HG03439 (cell line): ENCODE results near the gene SERPINB5.
"Not testable (repeated sequence)": the region's sequence is repeated elsewhere in the genome, so short reads cannot be mapped to it uniquely, and the experiment has no call there.

ENCODE experiments used
- ATAC-seq: cut with Tn5 transposase; IDR thresholded peaks from one replicate; pipeline ENCODE4 v1.9.1; 2021; ENCODE audit warnings: mild to moderate bottlenecking, moderate library complexity; ENCODE audit not compliant: unreplicated experiment

The SERPINB5 gene, protein sequence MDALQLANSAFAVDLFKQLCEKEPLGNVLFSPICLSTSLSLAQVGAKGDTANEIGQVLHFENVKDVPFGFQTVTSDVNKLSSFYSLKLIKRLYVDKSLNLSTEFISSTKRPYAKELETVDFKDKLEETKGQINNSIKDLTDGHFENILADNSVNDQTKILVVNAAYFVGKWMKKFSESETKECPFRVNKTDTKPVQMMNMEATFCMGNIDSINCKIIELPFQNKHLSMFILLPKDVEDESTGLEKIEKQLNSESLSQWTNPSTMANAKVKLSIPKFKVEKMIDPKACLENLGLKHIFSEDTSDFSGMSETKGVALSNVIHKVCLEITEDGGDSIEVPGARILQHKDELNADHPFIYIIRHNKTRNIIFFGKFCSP

DNA sequence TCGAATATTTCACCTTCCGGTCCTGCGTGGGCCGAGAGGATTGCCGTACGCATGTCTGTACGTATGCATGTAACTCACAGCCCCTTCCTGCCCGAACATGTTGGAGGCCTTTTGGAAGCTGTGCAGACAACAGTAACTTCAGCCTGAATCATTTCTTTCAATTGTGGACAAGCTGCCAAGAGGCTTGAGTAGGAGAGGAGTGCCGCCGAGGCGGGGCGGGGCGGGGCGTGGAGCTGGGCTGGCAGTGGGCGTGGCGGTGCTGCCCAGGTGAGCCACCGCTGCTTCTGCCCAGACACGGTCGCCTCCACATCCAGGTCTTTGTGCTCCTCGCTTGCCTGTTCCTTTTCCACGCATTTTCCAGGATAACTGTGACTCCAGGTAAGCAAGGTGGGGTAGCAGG, at the start of gene SERPINB5:
Gene SERPINB5 (plus strand): TSS at position 291 of the 400 bp plus-strand sequence. CDS start 7,471 bp downstream, outside the sequence.
- no peak for ATAC-seq

DNA sequence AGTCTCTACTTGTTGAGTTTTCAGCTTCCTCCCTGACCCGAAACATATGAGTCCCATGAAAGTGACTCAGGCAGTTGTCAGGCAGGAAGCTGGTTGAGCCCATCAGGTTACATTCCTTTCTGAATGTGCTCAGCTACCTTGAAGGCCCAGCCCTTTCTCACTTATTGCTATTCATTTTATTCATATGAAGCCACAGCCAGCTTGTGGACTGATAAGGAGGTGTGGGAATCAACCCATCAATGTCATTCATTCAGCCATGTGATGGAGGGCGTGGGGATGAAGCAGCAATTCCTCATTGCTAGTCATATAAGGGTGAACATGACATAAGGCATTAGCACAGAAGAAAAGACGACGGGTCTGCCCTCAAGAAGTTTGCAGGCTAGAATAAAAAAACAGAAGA, 49.2 kb upstream of the SERPINB5 start:
- ATAC-seq = no peak

DNA sequence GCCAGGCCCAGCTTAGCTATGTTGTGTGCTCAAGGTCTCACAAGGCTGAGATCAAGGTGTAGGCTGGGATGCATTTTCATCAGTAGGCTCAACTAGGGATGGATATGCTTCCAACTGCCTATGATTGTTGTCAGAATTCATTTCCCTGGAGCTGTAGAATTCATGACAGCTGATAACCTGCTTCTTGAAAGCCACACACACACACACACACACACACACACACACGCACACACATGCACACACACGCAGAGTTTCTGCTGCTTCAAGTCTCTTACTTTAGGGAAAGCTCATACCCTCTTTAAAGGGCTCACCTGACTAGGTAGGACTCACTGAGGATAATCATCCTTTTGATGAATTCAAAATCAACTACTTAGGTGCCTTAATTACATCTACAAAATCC, 46.2 kb upstream of the SERPINB5 start:
- no peak for ATAC-seq

DNA sequence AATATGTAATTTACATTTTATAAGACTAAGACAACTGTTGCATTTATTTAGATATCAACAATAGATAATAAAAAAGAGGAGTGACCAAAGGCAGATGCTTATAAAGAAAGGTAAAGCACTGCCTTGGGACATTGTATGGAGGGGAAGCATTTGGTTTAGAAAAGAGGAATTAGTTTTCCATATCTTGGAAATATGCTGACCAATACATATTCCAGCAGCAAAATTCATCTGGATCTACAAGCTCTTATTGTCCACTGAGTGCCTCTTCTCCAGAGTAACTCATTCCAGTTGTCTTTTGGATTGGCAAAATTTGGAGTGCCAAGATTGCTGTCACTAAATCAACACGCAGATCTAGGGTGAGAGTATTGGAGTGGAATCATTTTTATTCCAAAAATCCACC, 45.6 kb upstream of the SERPINB5 start:
- no peak for ATAC-seq

DNA sequence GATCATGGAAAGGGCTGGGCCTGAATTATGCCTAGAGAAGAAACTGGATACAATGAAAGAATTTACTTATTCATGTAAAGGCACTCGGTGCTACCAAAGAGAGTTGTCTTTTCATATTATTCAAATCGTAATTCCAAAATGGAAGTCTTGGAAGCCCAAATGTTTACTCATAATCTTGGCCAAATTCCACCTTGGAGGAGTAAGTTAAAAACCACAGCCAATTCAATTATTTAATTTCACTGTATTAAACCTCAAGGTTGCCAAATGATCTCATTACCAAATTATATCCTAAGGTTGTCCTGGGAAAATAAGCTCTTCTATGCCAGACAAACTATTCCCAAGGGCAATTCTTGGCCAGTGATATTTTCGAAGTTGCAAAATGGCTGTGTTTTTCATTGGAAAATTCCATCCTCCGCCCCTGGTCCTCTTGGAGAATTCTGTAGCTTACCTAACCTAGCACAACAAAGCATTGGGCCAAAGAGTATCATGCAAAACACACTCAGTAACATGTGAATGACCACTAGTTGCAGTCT, 43.4 kb upstream of the SERPINB5 start:
- no peak for ATAC-seq

DNA sequence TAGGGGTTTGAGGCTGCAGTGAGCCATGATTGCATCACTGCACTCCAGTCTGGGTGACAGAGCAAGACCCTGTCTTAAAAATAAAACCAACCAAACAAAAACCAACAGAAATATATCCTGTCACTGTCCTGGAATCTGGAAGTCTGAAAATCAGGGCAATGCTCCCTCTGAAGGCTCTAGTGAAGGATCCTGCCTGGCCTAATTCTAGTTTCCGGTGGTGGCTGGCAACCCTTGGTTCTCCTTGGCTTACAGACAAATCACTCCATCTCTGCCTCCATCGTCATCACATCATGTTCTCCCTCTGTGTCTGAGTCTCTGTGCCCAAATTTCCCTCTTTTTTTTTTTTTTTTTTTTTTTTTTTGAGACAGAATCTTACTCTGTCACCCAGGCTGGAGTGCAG, 38.6 kb upstream of the SERPINB5 start:
- ATAC-seq = no peak

DNA sequence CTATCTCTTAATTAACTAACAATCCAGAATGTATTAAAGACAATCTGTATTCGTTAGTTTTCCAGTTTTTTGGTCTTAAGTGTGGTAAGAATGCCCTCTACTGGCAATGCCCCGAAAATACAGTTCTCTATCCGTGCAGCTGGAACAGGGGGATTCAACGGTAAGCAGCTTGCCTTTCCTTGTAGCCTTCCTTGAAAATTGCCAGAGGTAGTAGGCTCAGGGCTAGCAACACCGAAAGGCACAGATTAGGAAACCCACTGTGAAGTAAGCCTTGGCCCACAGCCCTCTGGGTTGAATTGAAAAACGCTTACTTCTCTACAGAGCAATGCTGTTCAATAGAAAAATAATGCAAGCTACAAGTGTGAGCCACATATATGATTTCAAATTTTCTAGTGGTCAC, 37.4 kb upstream of the SERPINB5 start:
- no peak for ATAC-seq

DNA sequence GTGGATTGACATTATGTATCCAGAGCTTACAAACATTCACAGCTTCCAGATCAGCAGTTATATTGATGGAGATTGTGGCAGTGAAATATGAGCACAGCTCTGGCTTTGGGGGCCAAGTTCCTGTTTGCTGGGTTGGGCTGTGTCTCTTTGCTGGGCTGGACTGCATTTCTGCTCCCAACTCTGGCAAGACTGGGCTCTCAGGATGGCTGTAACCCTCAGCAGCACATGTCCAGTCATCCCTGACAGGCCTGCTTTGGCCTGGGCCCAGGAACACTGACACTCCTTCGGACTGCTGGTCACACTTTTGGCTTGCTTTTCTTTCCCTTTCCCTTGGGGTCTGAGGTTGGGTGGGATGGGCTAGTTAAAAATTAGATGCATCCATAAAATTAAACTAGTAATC, 36.5 kb upstream of the SERPINB5 start:
- ATAC-seq = no peak

DNA sequence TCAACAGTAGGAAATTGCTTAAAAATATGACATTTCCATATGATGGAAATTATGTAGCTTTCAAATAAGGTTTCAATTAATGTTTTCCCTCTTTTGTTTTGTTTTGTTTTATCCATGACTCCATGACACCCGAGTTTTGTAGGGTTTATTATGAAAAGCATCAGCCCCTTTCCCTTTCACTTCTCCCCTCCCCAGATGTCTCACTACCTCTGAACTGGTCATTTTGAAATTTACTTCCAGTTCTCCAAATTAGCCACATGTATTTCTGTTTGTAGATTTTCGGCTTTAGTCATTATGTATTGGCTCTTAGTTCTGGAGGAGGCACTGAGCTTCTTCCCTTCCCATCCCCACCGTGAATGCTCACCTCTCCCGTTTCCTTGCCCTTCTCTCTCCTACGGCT, 35.9 kb upstream of the SERPINB5 start:
- ATAC-seq = no peak

DNA sequence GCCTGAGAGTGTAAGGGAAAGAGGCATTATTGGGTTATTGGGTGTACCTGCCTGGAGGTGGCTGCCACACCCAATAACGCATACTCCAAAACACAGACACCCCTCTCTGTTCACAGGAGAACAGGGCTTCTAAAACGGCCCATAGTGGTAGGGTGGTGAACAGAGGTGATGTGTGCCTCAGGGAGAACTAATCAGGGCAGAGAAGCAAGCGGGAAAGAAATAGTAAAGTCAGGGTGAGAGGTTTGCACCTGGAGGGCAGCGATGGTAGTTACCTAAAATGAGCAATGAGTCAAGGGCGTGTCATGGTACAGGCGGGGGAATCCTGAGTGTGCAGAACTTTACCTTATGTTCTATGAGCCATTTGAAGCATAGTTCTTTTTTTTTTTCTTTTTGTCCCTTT, 32.9 kb upstream of the SERPINB5 start:
- no peak for ATAC-seq

DNA sequence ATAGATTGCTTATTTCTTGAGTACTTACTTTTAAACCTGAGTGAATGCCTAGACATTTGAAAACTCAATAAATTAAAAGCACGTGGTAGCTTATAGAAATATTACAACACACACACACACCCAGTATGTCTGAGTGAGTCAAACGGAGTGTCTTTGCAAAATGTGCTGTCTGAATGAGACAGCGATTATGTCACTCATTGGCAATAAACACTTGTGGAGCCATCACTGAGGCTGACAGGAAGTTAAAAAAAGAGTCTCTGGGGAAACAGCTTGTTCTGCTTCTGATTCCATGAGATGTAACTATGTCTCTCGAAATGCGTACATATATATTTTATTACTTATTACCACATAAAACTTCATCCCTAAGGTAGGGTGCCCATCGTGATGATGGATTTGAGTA, 32.2 kb upstream of the SERPINB5 start:
- no peak for ATAC-seq

DNA sequence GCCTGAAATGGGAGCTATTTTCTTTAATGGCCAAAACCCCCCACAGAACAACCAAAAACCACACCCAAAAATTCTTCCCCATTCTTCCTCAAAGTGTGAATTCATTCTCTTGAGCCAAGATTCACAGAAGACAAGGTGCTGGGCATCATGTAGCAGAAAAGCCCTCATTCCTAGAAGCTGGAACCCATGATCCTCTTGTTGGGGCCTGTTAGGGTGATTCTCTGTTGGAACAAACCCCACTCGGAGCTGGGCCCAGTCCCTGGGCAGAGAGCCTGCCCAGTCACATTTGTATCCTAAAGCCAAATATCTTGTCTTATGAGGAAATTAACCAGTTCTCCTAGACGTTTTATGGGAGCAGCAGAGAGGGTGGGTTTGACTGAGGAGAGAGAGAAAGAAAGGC, 31.7 kb upstream of the SERPINB5 start:
- ATAC-seq = no peak

DNA sequence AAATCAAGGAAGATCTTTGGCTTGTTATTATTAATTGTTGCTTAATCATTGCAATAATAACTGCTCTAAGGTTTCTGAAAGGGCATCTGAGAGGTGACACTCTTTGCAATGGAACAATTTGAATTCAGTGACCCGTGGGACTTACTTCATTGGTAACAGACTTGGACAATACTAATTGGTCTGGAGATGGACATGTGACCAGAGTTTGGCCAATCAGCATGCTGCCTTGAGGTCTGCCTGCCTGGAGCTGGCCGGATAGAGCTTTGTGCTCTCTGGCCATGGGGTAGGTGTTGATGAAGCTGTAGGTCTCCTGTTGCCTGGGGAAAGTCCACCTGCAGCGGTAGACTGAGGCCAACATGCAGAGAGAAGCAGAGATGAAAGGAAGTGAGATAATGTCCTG, 30.5 kb upstream of the SERPINB5 start:
- ATAC-seq = no peak

DNA sequence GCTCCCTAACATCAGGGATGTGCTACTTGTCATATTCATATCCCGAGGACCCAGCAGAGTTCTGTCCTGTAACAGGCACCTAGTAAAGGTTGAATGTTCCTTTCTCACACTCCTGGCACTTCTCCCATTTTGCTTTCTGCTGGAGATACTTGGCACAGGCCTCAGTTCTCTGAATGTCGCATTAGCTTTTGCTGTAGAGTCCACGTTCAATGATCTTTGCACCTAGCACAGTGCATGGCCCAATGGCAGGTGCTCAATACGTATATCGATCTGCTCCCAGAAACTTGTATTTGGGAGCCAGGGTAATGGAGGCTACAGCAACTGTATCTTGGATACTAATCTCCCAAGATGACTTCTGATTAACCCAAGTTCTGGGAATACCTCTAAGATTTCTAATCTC, 29.7 kb upstream of the SERPINB5 start:
- no peak for ATAC-seq

DNA sequence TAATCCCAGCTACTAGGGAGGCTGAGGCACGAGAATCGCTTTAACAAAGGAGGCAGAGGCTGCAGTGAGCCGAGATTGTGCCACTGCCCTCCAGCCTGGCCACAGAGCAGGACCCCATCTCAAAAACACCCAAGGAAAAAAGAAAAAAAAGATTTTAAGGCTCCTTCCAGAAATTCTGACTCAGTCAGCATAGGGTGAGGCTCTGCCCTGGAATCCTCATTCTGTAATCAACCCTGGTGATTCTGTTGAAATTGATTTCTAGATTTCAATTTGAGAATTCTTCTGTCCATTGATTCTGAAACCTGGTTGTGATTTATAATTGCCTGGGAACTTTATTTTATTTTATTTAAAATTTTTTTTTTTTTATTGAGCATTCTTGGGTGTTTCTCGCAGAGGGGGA, 27.3 kb upstream of the SERPINB5 start:
- ATAC-seq = no peak

DNA sequence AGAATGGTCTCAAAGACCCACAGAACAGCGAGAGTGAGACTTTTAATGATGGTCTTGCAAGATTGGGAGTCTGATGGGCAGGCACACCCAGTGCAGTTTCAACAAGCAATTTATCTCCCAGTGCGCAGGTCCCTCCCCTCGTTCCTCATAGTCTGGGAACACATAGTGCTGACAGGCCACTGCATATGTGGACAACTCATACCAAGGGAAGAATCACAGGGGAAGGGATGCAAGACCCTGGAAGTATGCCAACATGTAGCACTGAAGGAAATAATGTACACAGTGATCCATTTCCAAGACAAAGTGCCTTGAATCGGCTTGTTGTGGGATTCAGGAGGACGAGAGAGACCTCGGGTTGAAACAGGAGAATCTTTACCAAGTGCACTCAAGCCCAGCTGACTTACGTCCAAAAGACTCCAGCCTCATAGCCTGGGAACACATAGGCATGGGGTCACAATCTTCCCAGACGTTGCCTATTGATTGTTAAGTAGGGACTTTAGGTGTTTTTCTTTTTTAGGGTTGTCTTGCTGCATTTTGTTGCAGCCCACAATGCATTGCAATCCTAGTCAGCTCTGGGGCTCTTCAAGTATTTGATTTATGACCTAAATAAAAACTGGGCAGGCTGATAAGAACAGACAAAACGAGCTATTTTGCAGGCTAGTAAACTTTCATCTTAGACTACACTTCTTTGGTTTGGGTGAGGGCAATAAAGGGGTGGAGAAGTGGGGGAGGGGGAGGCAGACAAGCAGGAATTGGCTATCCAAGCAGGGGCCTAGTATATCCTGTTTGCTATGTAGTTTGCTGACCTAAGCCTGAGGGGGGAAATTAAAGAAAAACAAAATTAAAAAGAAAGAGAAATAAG, 24.7 kb upstream of the SERPINB5 start:
- ATAC-seq = no peak

DNA sequence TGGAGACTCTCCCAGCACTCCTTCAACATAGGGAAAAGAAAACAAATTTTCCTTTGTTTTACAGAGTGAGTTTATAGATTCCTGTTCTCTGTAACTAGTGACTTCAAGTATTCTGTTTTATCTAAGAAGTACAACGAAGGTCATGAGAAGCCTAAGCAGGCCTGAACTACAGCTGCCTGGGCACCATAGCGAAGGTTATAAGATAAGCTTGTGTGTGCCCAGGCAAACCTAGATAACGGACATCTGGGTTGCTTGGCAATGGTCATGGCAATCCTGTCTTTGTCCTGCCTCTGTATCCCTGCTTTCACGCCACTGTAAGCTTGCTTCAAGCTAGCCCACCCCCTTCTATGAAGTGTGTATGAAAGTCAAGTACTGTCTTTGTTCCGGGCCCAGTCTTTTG, 24.0 kb upstream of the SERPINB5 start:
- ATAC-seq = not testable (repeated sequence)

DNA sequence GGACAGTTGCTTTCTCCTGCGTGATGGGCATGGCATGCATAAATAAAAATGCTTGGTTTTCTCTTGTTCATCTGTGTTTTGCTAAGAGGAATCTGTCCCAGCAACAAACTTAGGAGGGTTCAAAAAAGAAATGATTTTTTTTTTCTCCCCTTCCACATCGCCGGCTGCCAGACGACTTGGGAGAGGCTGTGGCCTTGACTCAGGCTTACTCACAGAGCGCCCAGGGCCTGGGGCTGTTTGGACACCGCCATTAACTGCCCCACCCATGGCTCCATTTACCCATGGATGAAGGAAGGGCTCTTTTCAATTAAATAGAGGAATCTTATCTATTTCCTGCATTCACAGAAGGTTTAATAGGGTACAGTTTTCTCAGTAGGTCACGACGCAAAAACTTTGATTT, 22.3 kb upstream of the SERPINB5 start:
- no peak for ATAC-seq

DNA sequence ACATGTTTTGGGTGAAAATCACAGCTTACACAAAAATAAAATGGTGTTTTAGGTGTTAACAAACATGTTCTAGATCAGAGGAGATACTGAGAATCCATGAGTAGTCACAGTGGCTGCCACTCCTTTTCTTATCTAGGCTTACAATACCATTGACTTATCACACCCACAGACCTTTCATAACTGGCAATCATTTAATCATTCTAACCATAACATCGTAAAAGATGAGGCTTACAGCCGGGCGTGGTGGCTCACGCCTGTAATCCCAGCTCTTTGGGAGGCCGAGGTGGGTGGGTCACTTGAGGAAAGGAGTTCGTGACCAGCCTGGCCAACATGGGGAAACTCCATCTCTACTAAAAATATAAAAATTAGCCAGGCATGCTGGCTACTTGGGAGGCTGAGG, 18.8 kb upstream of the SERPINB5 start:
- no peak for ATAC-seq

DNA sequence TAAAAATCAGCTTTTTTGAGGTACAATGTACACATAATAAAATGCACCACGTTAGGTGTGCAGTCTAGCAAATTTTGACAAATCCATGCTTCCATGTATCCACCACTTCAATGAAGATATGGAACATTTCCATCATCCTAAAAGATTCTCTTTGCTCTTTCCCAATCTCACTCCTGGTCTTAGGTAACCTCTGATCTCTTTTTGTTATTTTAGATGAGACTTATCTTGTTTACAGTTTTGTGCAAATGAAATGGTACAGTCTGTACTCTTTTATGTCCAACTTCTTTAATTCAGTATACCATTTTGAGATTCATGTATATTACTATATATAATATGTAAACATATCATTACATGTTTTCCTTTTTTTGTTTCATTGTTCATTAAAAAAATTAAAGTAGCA, 16.3 kb upstream of the SERPINB5 start:
- no peak for ATAC-seq

DNA sequence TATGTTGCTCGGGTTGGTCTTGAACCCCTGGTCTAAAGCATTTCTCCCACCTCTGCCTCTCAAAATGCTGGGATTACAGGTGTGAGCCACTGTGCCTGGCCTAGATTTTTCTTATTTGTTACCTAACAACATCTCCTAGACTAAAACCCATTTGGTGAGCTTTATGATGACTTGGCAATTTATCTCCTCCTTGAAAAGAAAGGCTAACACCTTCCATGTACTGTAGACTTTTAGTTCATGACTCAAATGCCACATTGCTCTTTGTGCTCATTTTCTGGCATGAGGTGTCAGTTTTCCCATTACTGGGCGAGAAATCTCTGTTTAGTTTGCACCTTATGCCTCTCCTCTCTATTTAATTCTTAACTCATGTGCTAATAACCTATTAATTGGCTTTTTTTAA, 12.3 kb upstream of the SERPINB5 start:
- ATAC-seq = no peak

DNA sequence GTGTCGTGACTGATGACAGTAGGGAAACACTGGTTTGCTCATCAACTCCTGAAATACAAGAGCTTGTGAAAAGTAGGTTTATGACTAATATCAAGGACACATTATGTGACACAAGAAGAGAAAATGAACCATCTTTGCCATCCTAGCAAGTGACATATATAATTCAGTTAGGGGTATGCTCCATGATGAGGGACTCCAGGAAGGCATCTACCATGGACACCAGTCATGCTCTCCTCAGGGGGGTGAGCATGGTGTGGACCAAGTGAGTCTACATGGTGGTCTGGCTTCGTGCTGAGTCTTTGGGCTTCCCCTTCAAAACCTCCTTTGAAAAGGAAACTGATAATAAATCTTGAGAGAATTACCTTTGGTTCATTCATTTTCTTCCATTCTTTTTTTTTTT, 11.7 kb upstream of the SERPINB5 start:
- ATAC-seq = no peak
